NCI-H2227 (cell line): ENCODE data around the gene HNRNPR.
"Not testable (repeated sequence)": the region's sequence is repeated elsewhere in the genome, so short reads cannot be mapped to it uniquely, and the experiment has no call there.

Experiments used
- DNase-seq: peaks from one replicate; lab custom pipeline; 2025; ENCODE audit not compliant: unreplicated experiment; lab: John Stamatoyannopoulos, UW

Gene HNRNPR

GRCh38 chr1:23257371-23257770 is 86.7 kb downstream of the HNRNPR start:
- not testable (repeated sequence) for DNase-seq
